ENCODE measurements around the gene RGL2.
A peak's percentile ranks its signal among the peaks of the same experiment; 100 is the strongest.

Gene RGL2

DNA sequence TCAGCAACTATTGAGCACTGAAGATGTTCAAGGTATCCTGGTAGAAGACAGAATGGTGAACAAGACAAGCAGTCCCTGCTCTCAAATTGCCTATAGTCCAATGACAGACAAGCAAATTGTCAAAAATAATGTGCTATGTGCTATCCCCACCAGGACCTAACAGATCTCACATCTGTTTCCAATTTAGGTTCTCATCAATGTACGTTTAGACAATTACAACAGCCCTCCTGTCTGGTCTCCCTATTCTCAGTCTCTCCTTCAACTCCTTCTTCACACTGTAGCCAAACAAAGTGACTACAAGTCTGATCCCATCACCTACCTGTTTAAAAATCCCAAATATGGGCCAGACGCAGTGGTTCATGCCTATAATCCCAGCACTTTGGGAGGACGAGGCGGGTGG lies 7.6 kb upstream of the RGL2 start:
- no peaks in the 10 kb centered on the region for H3K9me3 ChIP-seq (ENCODE audit: control insufficient read depth, low read length)
- H3K27ac ChIP-seq (ENCODE audit: insufficient read depth, low read depth, low read length, poor library complexity, severe bottlenecking) = no peak overlapping the region
- H3K27me3 ChIP-seq (ENCODE audit: control insufficient read depth, insufficient read depth, low read length, poor library complexity, severe bottlenecking) = no peaks in the 10 kb centered on the region
- no peak overlapping the region for H3K4me3 ChIP-seq (ENCODE audit: insufficient read depth, low read depth, low read length)
- H3K36me3 ChIP-seq (ENCODE audit: control insufficient read depth, insufficient read depth, low read length) = no peaks in the 10 kb centered on the region
- H3K4me1 ChIP-seq (ENCODE audit: control insufficient read depth, insufficient read depth, low read length) = no peaks in the 10 kb centered on the region
- 88 to 91% methylated on average over 4 of the region's 4 CpGs for WGBS, 2 experiments

- Histone ChIP-seq H3K27ac (ENCODE audit: insufficient read depth, low read depth, low read length, poor library complexity, severe bottlenecking) (no peak overlapping the region), H3K4me3 (ENCODE audit: insufficient read depth, low read depth, low read length) (no peak overlapping the region), H3K9me3 (ENCODE audit: control insufficient read depth, low read length) (no peaks in the 10 kb centered on the region), H3K27me3 (ENCODE audit: control insufficient read depth, insufficient read depth, low read length, poor library complexity, severe bottlenecking) (no peaks in the 10 kb centered on the region), H3K4me1 (ENCODE audit: control insufficient read depth, insufficient read depth, low read length) (no peaks in the 10 kb centered on the region), H3K36me3 (ENCODE audit: control insufficient read depth, insufficient read depth, low read length) (no peaks in the 10 kb centered on the region)
- WGBS, 2 experiments = 93 to 95% methylated on average over 8 of the region's 8 CpGs
Measured at GRCh38 chr6:33305052-33305451, 6.3 kb upstream of the RGL2 start.

- Histone ChIP-seq H3K27ac (ENCODE audit: insufficient read depth, low read depth, low read length, poor library complexity, severe bottlenecking) (no peak overlapping the region), H3K36me3 (ENCODE audit: control insufficient read depth, insufficient read depth, low read length) (no peaks in the 10 kb centered on the region), H3K4me1 (ENCODE audit: control insufficient read depth, insufficient read depth, low read length) (no peaks in the 10 kb centered on the region), H3K9me3 (ENCODE audit: control insufficient read depth, low read length) (no peaks in the 10 kb centered on the region), H3K4me3 (ENCODE audit: insufficient read depth, low read depth, low read length) (no peak overlapping the region), H3K27me3 (ENCODE audit: control insufficient read depth, insufficient read depth, low read length, poor library complexity, severe bottlenecking) (no peaks in the 10 kb centered on the region)
- WGBS, 2 experiments = 91 to 93% methylated on average over 16 of the region's 16 CpGs
Measured at GRCh38 chr6:33304216-33304615, 5.5 kb upstream of the RGL2 start.

- no peaks in the 10 kb centered on the region for H3K9me3 ChIP-seq (ENCODE audit: control insufficient read depth, low read length)
- H3K4me1 ChIP-seq (ENCODE audit: control insufficient read depth, insufficient read depth, low read length) = peaks cover 2% of the 10 kb centered on the region
- H3K27me3 ChIP-seq (ENCODE audit: control insufficient read depth, insufficient read depth, low read length, poor library complexity, severe bottlenecking) = no peaks in the 10 kb centered on the region
- WGBS, 2 experiments = 93 to 96% methylated on average over 2 to 3 of the region's 3 CpGs
- no peaks in the 10 kb centered on the region for H3K36me3 ChIP-seq (ENCODE audit: control insufficient read depth, insufficient read depth, low read length)
- H3K27ac ChIP-seq (ENCODE audit: insufficient read depth, low read depth, low read length, poor library complexity, severe bottlenecking) = no peak overlapping the region
- no peak overlapping the region for H3K4me3 ChIP-seq (ENCODE audit: insufficient read depth, low read depth, low read length)
Measured at GRCh38 chr6:33301877-33302276, 3.1 kb upstream of the RGL2 start.

DNA sequence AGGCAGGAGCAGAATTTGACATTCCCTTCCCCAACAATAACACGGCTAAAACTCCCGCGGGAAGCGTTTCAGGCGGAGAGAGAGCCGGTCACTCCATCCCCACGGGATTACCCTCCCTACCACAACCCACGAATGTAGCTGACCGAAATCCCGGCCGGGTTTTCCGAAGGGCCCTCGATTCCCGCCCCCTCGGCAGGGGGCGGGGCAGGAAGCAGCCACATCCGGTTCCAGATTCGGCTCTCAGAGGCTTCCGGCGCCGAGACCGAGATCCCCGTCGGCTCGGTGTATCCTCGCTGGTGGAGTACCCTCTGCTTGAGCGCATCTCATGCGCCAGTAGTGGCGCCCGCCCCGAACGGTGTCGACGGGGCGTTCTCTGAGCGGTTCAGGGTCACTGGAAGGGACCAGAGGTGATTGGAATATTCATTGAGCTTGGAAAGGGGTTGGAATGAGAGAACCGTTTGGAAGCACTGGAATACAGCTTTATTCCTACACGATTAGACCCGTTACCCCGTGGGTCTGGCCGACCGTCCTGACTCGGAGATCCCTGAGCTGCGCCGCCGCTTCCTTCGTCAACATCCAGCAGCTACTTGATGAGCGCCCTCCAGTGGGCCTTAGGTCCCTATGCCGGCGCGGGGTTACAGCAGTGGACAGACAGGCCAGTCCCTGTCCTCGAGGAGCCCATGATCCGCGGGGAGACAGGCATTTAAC lies 649 bp upstream of the RGL2 start:
- Histone ChIP-seq H3K9me3 (ENCODE audit: control insufficient read depth, low read length) (no peaks in the 10 kb centered on the region), H3K27me3 (ENCODE audit: control insufficient read depth, insufficient read depth, low read length, poor library complexity, severe bottlenecking) (no peaks in the 10 kb centered on the region), H3K27ac (ENCODE audit: insufficient read depth, low read depth, low read length, poor library complexity, severe bottlenecking) (peak overlapping the region; percentile 97), H3K4me1 (ENCODE audit: control insufficient read depth, insufficient read depth, low read length) (peaks cover 2% of the 10 kb centered on the region), H3K4me3 (ENCODE audit: insufficient read depth, low read depth, low read length) (peak overlapping the region; percentile 88), H3K36me3 (ENCODE audit: control insufficient read depth, insufficient read depth, low read length) (no peaks in the 10 kb centered on the region)
- 0% methylated on average over 54 of the region's 54 CpGs for WGBS, 2 experiments

- Histone ChIP-seq H3K27ac (ENCODE audit: insufficient read depth, low read depth, low read length, poor library complexity, severe bottlenecking) (peak overlapping the region; percentile 82), H3K27me3 (ENCODE audit: control insufficient read depth, insufficient read depth, low read length, poor library complexity, severe bottlenecking) (no peaks in the 10 kb centered on the region), H3K36me3 (ENCODE audit: control insufficient read depth, insufficient read depth, low read length) (no peaks in the 10 kb centered on the region), H3K9me3 (ENCODE audit: control insufficient read depth, low read length) (no peaks in the 10 kb centered on the region), H3K4me3 (ENCODE audit: insufficient read depth, low read depth, low read length) (peak overlapping the region; percentile 88), H3K4me1 (ENCODE audit: control insufficient read depth, insufficient read depth, low read length) (peaks cover 2% of the 10 kb centered on the region)
- 0 to 1% methylated on average over 35 to 36 of the region's 42 CpGs for WGBS, 2 experiments
Measured at GRCh38 chr6:33297956-33298772, 578 bp downstream of the RGL2 start.

DNA sequence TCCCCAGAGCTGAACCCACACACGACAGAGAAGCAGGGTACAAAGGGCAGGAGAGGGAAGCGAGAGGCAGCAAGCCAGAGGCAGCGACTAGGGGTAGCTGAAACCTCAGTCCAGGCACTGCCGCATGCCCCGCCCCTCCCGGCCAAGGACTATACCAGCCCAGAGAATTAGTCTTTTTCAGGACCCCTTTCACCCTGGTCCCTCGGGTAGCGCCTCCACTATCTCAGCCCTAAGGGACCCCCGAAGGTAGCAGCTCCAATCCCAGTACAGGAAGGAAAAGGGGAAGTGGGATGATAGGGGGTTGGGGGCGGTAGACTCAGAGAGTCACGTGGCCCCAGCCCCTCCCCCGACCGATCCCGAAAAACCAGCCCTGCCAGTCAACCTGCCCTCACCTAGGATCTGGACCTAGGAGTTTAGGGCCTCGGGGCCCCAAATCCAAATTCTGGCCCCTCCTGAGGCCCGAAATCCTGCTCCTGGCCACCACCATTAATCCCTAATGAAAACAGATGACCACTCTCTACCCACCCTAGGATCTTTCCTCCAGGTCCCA lies 1.3 kb downstream of the RGL2 start:
- Histone ChIP-seq H3K27me3 (ENCODE audit: control insufficient read depth, insufficient read depth, low read length, poor library complexity, severe bottlenecking) (no peaks in the 10 kb centered on the region), H3K4me1 (ENCODE audit: control insufficient read depth, insufficient read depth, low read length) (peaks cover 2% of the 10 kb centered on the region), H3K9me3 (ENCODE audit: control insufficient read depth, low read length) (no peaks in the 10 kb centered on the region), H3K4me3 (ENCODE audit: insufficient read depth, low read depth, low read length) (peak overlapping the region; percentile 46), H3K36me3 (ENCODE audit: control insufficient read depth, insufficient read depth, low read length) (peaks cover under 1% of the 10 kb centered on the region), H3K27ac (ENCODE audit: insufficient read depth, low read depth, low read length, poor library complexity, severe bottlenecking) (no peak overlapping the region)
- WGBS, 2 experiments = 2% methylated on average over 16 of the region's 16 CpGs

DNA sequence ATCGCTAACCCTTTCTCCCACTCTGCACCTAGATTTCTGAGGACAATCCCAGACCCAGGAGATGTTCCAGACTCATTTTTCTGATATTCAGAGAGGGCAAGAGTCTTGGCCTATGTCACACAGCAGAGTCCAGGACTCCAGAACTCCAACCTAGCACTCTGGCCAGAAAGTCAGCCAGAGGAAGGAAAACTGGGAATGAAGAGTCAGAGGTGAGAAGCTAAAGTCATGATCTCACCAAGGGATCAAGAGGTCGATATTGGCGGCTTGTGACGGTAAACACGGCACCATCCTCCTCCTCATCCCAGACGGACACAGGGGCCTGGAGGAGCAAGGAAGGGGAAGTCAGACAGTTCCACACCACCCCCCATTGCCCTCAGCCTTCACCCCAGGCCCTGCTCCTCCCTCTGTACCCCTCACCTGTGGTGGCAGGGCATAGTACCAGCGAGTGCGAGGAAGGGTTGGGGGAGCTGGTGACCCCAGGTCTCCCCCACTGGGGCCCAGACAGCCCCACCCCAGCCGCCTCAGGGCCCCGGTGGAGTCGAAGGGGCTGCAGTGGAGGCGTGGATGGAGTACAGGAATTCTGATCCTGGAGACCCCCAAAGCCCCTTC lies 1.8 kb downstream of the RGL2 start:
- 68 to 75% methylated on average over 12 of the region's 12 CpGs for WGBS, 2 experiments
- H3K4me3 ChIP-seq (ENCODE audit: insufficient read depth, low read depth, low read length) = peak overlapping the region; percentile 46
- no peak overlapping the region for H3K27ac ChIP-seq (ENCODE audit: insufficient read depth, low read depth, low read length, poor library complexity, severe bottlenecking)
- H3K9me3 ChIP-seq (ENCODE audit: control insufficient read depth, low read length) = no peaks in the 10 kb centered on the region
- peaks cover 6% of the 10 kb centered on the region for H3K36me3 ChIP-seq (ENCODE audit: control insufficient read depth, insufficient read depth, low read length)
- peaks cover 2% of the 10 kb centered on the region for H3K4me1 ChIP-seq (ENCODE audit: control insufficient read depth, insufficient read depth, low read length)
- no peaks in the 10 kb centered on the region for H3K27me3 ChIP-seq (ENCODE audit: control insufficient read depth, insufficient read depth, low read length, poor library complexity, severe bottlenecking)

DNA sequence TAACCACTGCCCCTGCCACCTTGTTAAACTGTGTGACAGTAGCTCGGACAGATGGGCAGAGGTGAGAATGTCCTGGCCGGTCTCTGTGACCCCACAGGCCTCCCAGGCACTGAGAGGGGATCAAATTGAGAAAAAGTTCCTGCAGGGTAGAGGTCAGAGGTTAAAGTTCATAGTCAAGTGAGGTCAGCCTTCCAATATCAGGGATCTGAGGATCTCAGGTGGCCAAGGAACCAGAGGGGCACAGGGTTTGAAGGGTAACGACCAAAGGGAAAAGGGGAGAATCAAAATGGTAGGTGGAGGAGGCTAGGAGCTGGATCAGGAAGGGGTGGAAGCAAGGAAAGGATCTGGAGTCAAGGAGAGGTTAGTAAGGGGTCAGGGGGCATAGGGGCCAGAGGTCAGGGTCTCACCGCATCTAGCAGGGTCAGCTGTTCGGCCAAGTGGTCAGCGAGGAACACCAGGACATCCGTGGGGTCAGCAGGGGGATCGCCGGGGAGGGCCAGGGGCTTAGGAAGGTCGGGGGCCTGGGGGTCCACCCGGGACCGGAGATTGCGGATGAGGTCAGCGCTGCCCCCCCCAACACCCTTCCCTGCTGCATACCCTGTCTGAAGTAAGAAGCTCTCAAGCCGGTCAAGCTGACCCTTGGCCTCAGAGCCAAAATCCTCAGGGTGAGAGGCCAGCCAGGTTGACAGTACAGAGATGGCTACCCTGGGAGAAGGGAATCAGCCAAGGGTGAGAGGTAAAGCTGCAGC lies 2.9 kb downstream of the RGL2 start:
- Histone ChIP-seq H3K4me3 (ENCODE audit: insufficient read depth, low read depth, low read length) (no peak overlapping the region), H3K27me3 (ENCODE audit: control insufficient read depth, insufficient read depth, low read length, poor library complexity, severe bottlenecking) (no peaks in the 10 kb centered on the region), H3K4me1 (ENCODE audit: control insufficient read depth, insufficient read depth, low read length) (peaks cover 2% of the 10 kb centered on the region), H3K36me3 (ENCODE audit: control insufficient read depth, insufficient read depth, low read length) (peaks cover 17% of the 10 kb centered on the region), H3K9me3 (ENCODE audit: control insufficient read depth, low read length) (no peaks in the 10 kb centered on the region), H3K27ac (ENCODE audit: insufficient read depth, low read depth, low read length, poor library complexity, severe bottlenecking) (no peak overlapping the region)
- 94% methylated on average over 15 of the region's 15 CpGs for WGBS, 2 experiments
